Measurements from ENCODE around the gene TCIRG1. TPM values are rescaled to one million over a fixed set of nuclear protein-coding genes. Genes with fewer than 3 reads are reported as not detected.

TCIRG1 gene
- total RNA-seq, 2 experiments from 2014 or later = 167 to 175 TPM

- ChIA-PET CTCF (no interaction called here), POLR2A (no interaction called here)
- Mint-ChIP-seq H3K4me1 (ENCODE audit: low read depth) (no peaks in the 10 kb centered on the region), H3K36me3 (no peaks in the 10 kb centered on the region), H3K9me3 (no peaks in the 10 kb centered on the region), H3K4me3 (no peak overlapping the region), H3K27ac (no peak overlapping the region), H3K27me3 (peaks cover 1% of the 10 kb centered on the region)
- intact Hi-C loops (cut with micrococcal nuclease) = no loop called here
- DNase-seq = no peak
Observed at GRCh38 chr11:68015467-68015866, 23.4 kb upstream of the TCIRG1 start.

GRCh38 chr11:68016161-68016903, 22.5 kb upstream of the TCIRG1 start:
- no peak for DNase-seq
- Mint-ChIP-seq H3K9me3 (no peaks in the 10 kb centered on the region), H3K27ac (no peak overlapping the region), H3K36me3 (no peaks in the 10 kb centered on the region), H3K4me3 (no peak overlapping the region), H3K27me3 (peaks cover 1% of the 10 kb centered on the region), H3K4me1 (ENCODE audit: low read depth) (no peaks in the 10 kb centered on the region)
- intact Hi-C loops (cut with micrococcal nuclease) = no loop called here
- ChIA-PET POLR2A (no interaction called here), CTCF (no interaction called here)

GRCh38 chr11:68016904-68017817, 21.7 kb upstream of the TCIRG1 start:
- POLR2A ChIA-PET = no interaction called here
- CTCF ChIA-PET = no interaction called here
- intact Hi-C loops (cut with micrococcal nuclease) = no loop called here

GRCh38 chr11:68017980-68018729, 20.7 kb upstream of the TCIRG1 start:
- ChIA-PET CTCF (no interaction called here), POLR2A (no interaction called here)
- Mint-ChIP-seq H3K9me3 (no peaks in the 10 kb centered on the region), H3K36me3 (no peaks in the 10 kb centered on the region), H3K4me1 (ENCODE audit: low read depth) (no peaks in the 10 kb centered on the region), H3K27me3 (no peaks in the 10 kb centered on the region), H3K4me3 (no peak overlapping the region), H3K27ac (no peak overlapping the region)
- intact Hi-C loops (cut with micrococcal nuclease) = no loop called here
- DNase-seq = no peak

More at GRCh38 chr11:68016904-68017817, 21.7 kb upstream of the TCIRG1 start:
- no peak for DNase-seq
- Mint-ChIP-seq H3K27me3 (no peaks in the 10 kb centered on the region), H3K36me3 (no peaks in the 10 kb centered on the region), H3K4me1 (ENCODE audit: low read depth) (no peaks in the 10 kb centered on the region), H3K27ac (no peak overlapping the region), H3K9me3 (no peaks in the 10 kb centered on the region), H3K4me3 (no peak overlapping the region)

- no peaks in the 10 kb centered on the region for H3K27me3 Mint-ChIP-seq
- no peak overlapping the region for H3K27ac Mint-ChIP-seq
- POLR2A ChIA-PET = no interaction called here
- CTCF ChIA-PET = no interaction called here
- no peaks in the 10 kb centered on the region for H3K36me3 Mint-ChIP-seq
- H3K4me3 Mint-ChIP-seq = no peak overlapping the region
- no peak for DNase-seq
- no peaks in the 10 kb centered on the region for H3K9me3 Mint-ChIP-seq
- intact Hi-C loops (cut with micrococcal nuclease) = no loop called here
- H3K4me1 Mint-ChIP-seq (ENCODE audit: low read depth) = no peaks in the 10 kb centered on the region
Observed at GRCh38 chr11:68018730-68019190, 20.1 kb upstream of the TCIRG1 start.

- intact Hi-C loops (cut with micrococcal nuclease) = no loop called here
- no peak for DNase-seq
- Mint-ChIP-seq H3K4me1 (ENCODE audit: low read depth) (no peaks in the 10 kb centered on the region), H3K27me3 (no peaks in the 10 kb centered on the region), H3K4me3 (no peak overlapping the region), H3K27ac (no peak overlapping the region), H3K36me3 (no peaks in the 10 kb centered on the region), H3K9me3 (no peaks in the 10 kb centered on the region)
- ChIA-PET CTCF (no interaction called here), POLR2A (no interaction called here)
Observed at GRCh38 chr11:68019486-68019885, 19.3 kb upstream of the TCIRG1 start.

- CTCF ChIA-PET = no interaction called here
- no peak for DNase-seq
- Mint-ChIP-seq H3K4me3 (no peak overlapping the region), H3K4me1 (ENCODE audit: low read depth) (no peaks in the 10 kb centered on the region), H3K27me3 (no peaks in the 10 kb centered on the region), H3K9me3 (peaks cover 7% of the 10 kb centered on the region), H3K27ac (no peak overlapping the region), H3K36me3 (no peaks in the 10 kb centered on the region)
- POLR2A ChIA-PET = no interaction called here
- intact Hi-C loops (cut with micrococcal nuclease) = no loop called here
Observed at GRCh38 chr11:68020575-68020974, 18.2 kb upstream of the TCIRG1 start.

- H3K27me3 Mint-ChIP-seq = no peaks in the 10 kb centered on the region
- H3K36me3 Mint-ChIP-seq = no peaks in the 10 kb centered on the region
- peaks cover 7% of the 10 kb centered on the region for H3K9me3 Mint-ChIP-seq
- no peak overlapping the region for H3K4me3 Mint-ChIP-seq
- DNase-seq = no peak
- H3K4me1 Mint-ChIP-seq (ENCODE audit: low read depth) = no peaks in the 10 kb centered on the region
- POLR2A ChIA-PET = no interaction called here
- H3K27ac Mint-ChIP-seq = no peak overlapping the region
- CTCF ChIA-PET = no interaction called here
- intact Hi-C loops (cut with micrococcal nuclease) = no loop called here
Observed at GRCh38 chr11:68021167-68021787, 17.5 kb upstream of the TCIRG1 start.

GRCh38 chr11:68022531-68022930, 16.3 kb upstream of the TCIRG1 start:
- no peak overlapping the region for H3K4me3 Mint-ChIP-seq
- ChIA-PET POLR2A (no interaction called here), CTCF (no interaction called here)
- no peaks in the 10 kb centered on the region for H3K4me1 Mint-ChIP-seq (ENCODE audit: low read depth)
- H3K27ac Mint-ChIP-seq = no peak overlapping the region
- DNase-seq = no peak
- peaks cover 7% of the 10 kb centered on the region for H3K9me3 Mint-ChIP-seq
- H3K27me3 Mint-ChIP-seq = no peaks in the 10 kb centered on the region
- intact Hi-C loops (cut with micrococcal nuclease) = no loop called here
- no peaks in the 10 kb centered on the region for H3K36me3 Mint-ChIP-seq

- Mint-ChIP-seq H3K4me1 (ENCODE audit: low read depth) (peaks cover 12% of the 10 kb centered on the region), H3K9me3 (peaks cover 7% of the 10 kb centered on the region), H3K36me3 (no peaks in the 10 kb centered on the region), H3K4me3 (no peak overlapping the region), H3K27me3 (no peaks in the 10 kb centered on the region), H3K27ac (no peak overlapping the region)
- ChIA-PET POLR2A (no interaction called here), CTCF (no interaction called here)
- intact Hi-C loops (cut with micrococcal nuclease) = no loop called here
- DNase-seq = no peak
Observed at GRCh38 chr11:68024508-68024907, 14.3 kb upstream of the TCIRG1 start.

GRCh38 chr11:68025047-68025446, 13.8 kb upstream of the TCIRG1 start:
- H3K27ac Mint-ChIP-seq = no peak overlapping the region
- intact Hi-C loops (cut with micrococcal nuclease) = no loop called here
- ChIA-PET CTCF (no interaction called here), POLR2A (no interaction called here)
- peak; percentile 20 for DNase-seq
- no peaks in the 10 kb centered on the region for H3K36me3 Mint-ChIP-seq
- H3K4me3 Mint-ChIP-seq = no peak overlapping the region
- H3K4me1 Mint-ChIP-seq (ENCODE audit: low read depth) = peaks cover 16% of the 10 kb centered on the region
- H3K27me3 Mint-ChIP-seq = no peaks in the 10 kb centered on the region
- H3K9me3 Mint-ChIP-seq = peaks cover 7% of the 10 kb centered on the region

Data from activated CD4-positive, alpha-beta memory T cell treated with anti-CD3 and anti-CD28 coated beads for 36 hours (primary cell).